Measurements from ENCODE around the gene E2F2.
A peak's percentile ranks its signal among the peaks of the same experiment; 100 is the strongest.

E2F2 gene

GRCh38 chr1:23559985-23560741, 29.1 kb upstream of the E2F2 start:
- no peak overlapping the region for H3K9ac ChIP-seq
- H3K4me3 ChIP-seq (ENCODE audit: low read depth, low read length) = peak overlapping the region; percentile 62
- no peaks in the 10 kb centered on the region for H3K27me3 ChIP-seq (ENCODE audit: control insufficient read depth, insufficient read depth, low read length)
- no peaks in the 10 kb centered on the region for H3K36me3 ChIP-seq (ENCODE audit: control insufficient read depth, insufficient read depth, low read length)
- H3K4me1 ChIP-seq = peaks cover 3% of the 10 kb centered on the region
- H3K79me2 ChIP-seq = no peaks in the 10 kb centered on the region
- peak overlapping the region; percentile 84 for H3K27ac ChIP-seq
- TF ChIP-seq, protein P1, sequence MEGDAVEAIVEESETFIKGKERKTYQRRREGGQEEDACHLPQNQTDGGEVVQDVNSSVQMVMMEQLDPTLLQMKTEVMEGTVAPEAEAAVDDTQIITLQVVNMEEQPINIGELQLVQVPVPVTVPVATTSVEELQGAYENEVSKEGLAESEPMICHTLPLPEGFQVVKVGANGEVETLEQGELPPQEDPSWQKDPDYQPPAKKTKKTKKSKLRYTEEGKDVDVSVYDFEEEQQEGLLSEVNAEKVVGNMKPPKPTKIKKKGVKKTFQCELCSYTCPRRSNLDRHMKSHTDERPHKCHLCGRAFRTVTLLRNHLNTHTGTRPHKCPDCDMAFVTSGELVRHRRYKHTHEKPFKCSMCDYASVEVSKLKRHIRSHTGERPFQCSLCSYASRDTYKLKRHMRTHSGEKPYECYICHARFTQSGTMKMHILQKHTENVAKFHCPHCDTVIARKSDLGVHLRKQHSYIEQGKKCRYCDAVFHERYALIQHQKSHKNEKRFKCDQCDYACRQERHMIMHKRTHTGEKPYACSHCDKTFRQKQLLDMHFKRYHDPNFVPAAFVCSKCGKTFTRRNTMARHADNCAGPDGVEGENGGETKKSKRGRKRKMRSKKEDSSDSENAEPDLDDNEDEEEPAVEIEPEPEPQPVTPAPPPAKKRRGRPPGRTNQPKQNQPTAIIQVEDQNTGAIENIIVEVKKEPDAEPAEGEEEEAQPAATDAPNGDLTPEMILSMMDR (IDR thresholded peaks at IDR 0.05) = no peak
- no peaks in the 10 kb centered on the region for H3K9me3 ChIP-seq (ENCODE audit: control insufficient read depth, low read length)
- peak overlapping the region; percentile 73 for H2AFZ ChIP-seq
- peak overlapping the region; percentile 62 for H3K4me2 ChIP-seq (ENCODE audit: low read length)

DNA sequence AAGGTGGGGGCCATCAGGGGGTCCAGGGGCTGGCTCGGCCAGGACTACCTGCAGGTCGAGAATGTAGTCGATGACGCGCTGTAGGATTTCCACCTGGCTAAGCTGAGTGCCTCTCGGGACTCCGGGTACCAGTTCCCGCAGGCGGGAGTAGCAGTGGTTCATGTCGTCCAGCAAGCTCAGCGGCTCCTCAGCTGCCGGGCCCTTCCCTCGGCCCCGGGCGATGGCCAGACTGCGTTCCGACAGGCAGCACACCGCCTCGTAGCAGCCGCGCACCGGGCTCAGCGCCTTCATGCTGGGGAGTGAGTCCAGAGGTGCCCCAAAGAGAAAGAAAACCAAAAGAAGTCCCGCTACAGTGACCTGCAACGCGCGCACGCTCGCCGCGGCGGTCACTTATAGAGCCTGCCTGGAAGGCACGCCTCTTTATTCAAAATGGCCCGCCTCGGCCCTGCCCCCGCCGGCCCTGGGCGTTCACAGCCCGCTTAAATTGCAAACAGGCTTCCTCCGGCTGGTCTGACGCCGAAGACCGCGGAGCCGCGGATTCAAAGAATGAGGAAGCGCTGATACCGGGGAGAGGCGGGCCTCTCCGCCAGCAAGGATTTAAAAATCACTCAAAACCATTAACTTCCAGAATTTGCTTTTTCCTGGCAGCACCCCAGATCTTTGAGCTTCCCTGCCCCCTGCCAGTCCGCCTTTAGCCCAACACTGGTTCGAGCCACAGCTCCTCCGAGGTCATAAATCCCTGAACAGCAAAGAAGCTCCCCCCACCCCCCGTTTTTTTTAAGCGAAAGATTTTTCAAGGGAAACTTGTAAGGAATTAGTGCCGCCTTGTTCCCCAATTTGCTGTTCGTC, 28.3 kb upstream of the E2F2 start, which contains the start of gene ID3:
ID3 (minus strand) TSS at position 366 of the 849 bp plus-strand sequence; CDS start at position 291, 75 bp downstream.
- Histone ChIP-seq H3K9me3 (ENCODE audit: control insufficient read depth, low read length) (no peaks in the 10 kb centered on the region), H3K4me1 (peaks cover 4% of the 10 kb centered on the region)

DNA sequence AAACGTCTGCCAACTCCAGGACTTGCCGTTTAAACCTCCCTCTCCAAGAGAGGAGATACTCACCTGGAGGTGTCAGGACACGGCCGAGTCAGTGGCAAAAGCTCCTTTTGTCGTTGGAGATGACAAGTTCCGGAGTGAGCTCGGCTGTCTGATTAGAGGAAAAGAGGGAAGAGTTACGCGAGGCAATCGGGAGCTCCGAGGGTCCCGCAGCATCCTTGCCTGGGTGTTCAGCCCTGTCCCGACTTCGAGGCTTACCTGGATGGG, 27.8 kb upstream of the E2F2 start:
- peak overlapping the region; percentile 62 for H3K4me3 ChIP-seq (ENCODE audit: low read depth, low read length)
- H3K9me3 ChIP-seq (ENCODE audit: control insufficient read depth, low read length) = no peaks in the 10 kb centered on the region
- H3K27me3 ChIP-seq (ENCODE audit: control insufficient read depth, insufficient read depth, low read length) = no peaks in the 10 kb centered on the region
- peak overlapping the region; percentile 84 for H3K27ac ChIP-seq
- no peaks in the 10 kb centered on the region for H3K36me3 ChIP-seq (ENCODE audit: control insufficient read depth, insufficient read depth, low read length)
- TF ChIP-seq, protein P1 (IDR thresholded peaks at IDR 0.05) = no peak
- H3K4me1 ChIP-seq = peaks cover 6% of the 10 kb centered on the region
- peak overlapping the region; percentile 62 for H3K4me2 ChIP-seq (ENCODE audit: low read length)
- H3K9ac ChIP-seq = no peak overlapping the region
- H2AFZ ChIP-seq = peak overlapping the region; percentile 73
- H3K79me2 ChIP-seq = no peaks in the 10 kb centered on the region

More for the DNA sequence above, 28.3 kb upstream of the E2F2 start, which contains the start of gene ID3:
- no peaks in the 10 kb centered on the region for H3K36me3 ChIP-seq (ENCODE audit: control insufficient read depth, insufficient read depth, low read length)
- H3K79me2 ChIP-seq = no peaks in the 10 kb centered on the region
- H3K4me3 ChIP-seq (ENCODE audit: low read depth, low read length) = peak within 1 kb of the TSS; percentile 62
- H3K9ac ChIP-seq = no peak within 1 kb of the TSS
- peak within 1 kb of the TSS; percentile 73 for H2AFZ ChIP-seq
- H3K4me2 ChIP-seq (ENCODE audit: low read length) = peak within 1 kb of the TSS; percentile 62
- TF ChIP-seq, protein P1 (IDR thresholded peaks at IDR 0.05) = no peak
- H3K27ac ChIP-seq = peak within 1 kb of the TSS; percentile 84
- no peaks in the 10 kb centered on the region for H3K27me3 ChIP-seq (ENCODE audit: control insufficient read depth, insufficient read depth, low read length)

- Histone ChIP-seq H3K4me1 (peaks cover 6% of the 10 kb centered on the region), H3K4me2 (ENCODE audit: low read length) (peak overlapping the region; percentile 62), H3K27me3 (ENCODE audit: control insufficient read depth, insufficient read depth, low read length) (no peaks in the 10 kb centered on the region), H2AFZ (no peak overlapping the region), H3K79me2 (no peaks in the 10 kb centered on the region), H3K9me3 (ENCODE audit: control insufficient read depth, low read length) (no peaks in the 10 kb centered on the region), H3K9ac (no peak overlapping the region), H3K27ac (peak overlapping the region; percentile 84), H3K36me3 (ENCODE audit: control insufficient read depth, insufficient read depth, low read length) (no peaks in the 10 kb centered on the region), H3K4me3 (ENCODE audit: low read depth, low read length) (peak overlapping the region; percentile 62)
- TF ChIP-seq, protein P1 (IDR thresholded peaks at IDR 0.05) = no peak
Observed at GRCh38 chr1:23558140-23558871, 27.3 kb upstream of the E2F2 start.
